ENCODE data around the gene IRF2BP1. TPM values are rescaled to one million over a fixed set of nuclear protein-coding genes. Genes with fewer than 3 reads are reported as not detected.

IRF2BP1 gene
- total RNA-seq, 1 donor from 2014 or later, result 18.8 TPM

DNA sequence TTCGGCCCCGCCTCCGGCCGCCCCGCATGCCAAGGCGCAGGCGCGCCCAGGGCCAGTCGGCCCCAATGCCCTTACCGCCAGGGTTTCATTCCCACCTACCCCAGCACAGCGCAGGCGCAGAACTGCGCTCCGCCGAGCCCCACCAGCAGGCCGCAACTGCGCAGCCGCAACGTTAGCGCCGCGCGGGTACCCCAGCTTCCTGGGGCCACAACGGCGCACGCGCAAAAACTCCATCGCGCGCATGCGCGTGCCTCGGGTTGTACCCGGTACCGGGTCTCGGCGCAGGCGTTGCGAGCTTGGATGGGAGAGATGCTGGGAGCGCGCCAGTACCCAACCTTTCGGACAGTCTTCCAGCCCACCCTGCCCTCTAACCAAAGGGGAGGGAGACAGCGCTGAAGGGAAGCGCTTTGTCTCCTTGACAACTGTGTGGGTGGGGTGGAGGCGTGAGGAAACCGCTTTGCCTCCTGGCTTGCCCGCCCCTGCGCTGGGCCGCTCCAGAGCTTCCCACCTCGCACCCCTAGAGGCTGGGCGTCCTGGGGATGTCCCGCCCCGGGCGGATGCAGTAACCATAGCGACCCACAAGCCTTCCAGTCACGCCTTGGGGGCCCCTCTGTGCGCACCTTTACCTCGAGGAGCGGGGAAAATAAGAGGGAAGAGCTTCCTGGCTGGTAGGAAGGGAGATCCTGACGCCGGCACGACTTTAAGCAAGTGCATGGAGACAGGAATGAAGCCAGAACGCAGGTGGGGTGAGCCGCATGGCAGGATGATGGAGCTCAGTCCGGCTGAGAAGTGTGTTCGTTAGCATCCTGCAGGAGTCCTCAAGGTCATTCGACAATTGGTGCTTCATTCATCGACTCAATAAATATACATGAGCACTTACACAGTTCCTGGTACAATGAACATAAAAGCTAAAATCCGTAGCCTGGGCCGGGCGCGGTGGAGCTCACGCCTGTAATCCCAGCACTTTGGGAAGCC is 17.0 kb upstream of the IRF2BP1 start:
- Histone ChIP-seq H3K4me1 (ENCODE audit: insufficient read depth, low read length) (peaks cover 9% of the 10 kb centered on the region), H2AFZ (ENCODE audit: low read depth, low read length) (peak overlapping the region; percentile 98), H3K4me2 (ENCODE audit: low read length) (peak overlapping the region; percentile 100), H3K4me3 (ENCODE audit: insufficient read depth, low read depth, low read length) (peak overlapping the region; percentile 84), H4K20me1 (ENCODE audit: insufficient read depth, low read length) (peaks cover 14% of the 10 kb centered on the region), H3K9ac (ENCODE audit: low read length) (peak overlapping the region; percentile 68), H3K79me2 (ENCODE audit: insufficient read depth, low read length) (peaks cover 4% of the 10 kb centered on the region), H3K9me3 (ENCODE audit: insufficient read depth, low read depth, low read length) (no peaks in the 10 kb centered on the region), H3K27ac (ENCODE audit: low read depth, low read length) (peak overlapping the region; percentile 24), H3K27me3 (ENCODE audit: insufficient read depth, low read length) (no peaks in the 10 kb centered on the region), H3K36me3 (ENCODE audit: insufficient read depth, low read length) (no peaks in the 10 kb centered on the region)
- FAIRE-seq, result no peak
- peaks cover 2% of the 10 kb centered on the region for H3K27me3 Mint-ChIP-seq (ENCODE audit: low read depth, unreplicated experiment)
- peak; percentile 76 for DNase-seq (ENCODE audit: low read depth)
- H3K4me3 Mint-ChIP-seq (ENCODE audit: unreplicated experiment), result peak overlapping the region; percentile 95
- H3K4me1 Mint-ChIP-seq (ENCODE audit: low read depth, unreplicated experiment), result peaks cover 10% of the 10 kb centered on the region
- no peaks in the 10 kb centered on the region for H3K9me3 Mint-ChIP-seq (ENCODE audit: unreplicated experiment)
- TF ChIP-seq EZH2 (IDR thresholded peaks at IDR 0.05; ENCODE audit: insufficient read depth, low read length) (no peak), CTCF (IDR thresholded peaks at IDR 0.05; ENCODE audit: insufficient read depth, low read depth, low read length) (peak; percentile 3)
- peak overlapping the region; percentile 47 for H3K27ac Mint-ChIP-seq (ENCODE audit: unreplicated experiment)
- peaks cover 11% of the 10 kb centered on the region for H3K36me3 Mint-ChIP-seq (ENCODE audit: low read depth, unreplicated experiment)

DNA sequence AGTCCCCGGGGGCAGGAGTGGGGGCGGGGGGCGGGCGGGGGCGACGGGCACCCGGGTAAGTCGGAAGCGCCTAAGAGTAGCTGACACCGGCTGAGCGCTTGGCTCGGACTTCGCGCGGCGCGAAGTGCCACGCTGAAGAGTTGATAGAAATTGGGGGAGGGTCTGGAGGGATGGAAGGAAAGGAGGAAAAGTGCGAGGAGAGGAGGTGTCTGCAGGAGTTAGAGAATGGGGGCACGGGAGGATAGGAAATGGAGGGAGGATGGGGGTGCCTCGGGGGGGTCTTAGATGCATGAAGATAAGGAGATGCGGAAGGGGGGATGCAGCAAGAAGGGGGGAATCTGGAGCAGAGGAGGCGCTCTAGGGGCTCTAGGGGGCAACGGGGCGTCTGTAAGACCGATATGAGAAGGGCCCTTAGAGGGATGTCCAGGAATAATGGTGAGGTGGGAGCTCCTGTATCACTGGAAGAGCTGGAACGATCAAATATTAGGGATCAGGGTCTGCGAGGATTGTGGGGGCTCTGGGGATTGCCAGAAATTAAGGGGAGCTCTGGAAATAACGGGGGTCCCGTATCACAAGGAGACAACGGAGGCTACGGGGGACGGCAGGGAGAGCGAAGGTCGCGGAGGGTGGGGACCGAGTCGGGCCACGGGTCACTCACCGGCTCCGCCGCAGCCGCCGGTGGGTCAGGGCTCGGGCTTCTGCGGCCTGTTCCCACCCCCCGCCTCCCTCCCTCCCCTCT is 16.1 kb upstream of the IRF2BP1 start, which contains the start of gene MYPOP:
Gene MYPOP (minus strand): TSS at position 702 of the 739 bp plus-strand sequence. CDS start 840 bp downstream, outside the sequence.
- no peaks in the 10 kb centered on the region for H3K9me3 ChIP-seq (ENCODE audit: insufficient read depth, low read depth, low read length)
- H3K27ac ChIP-seq (ENCODE audit: low read depth, low read length), result peak within 1 kb of the TSS; percentile 24
- peak within 1 kb of the TSS; percentile 84 for H3K4me3 ChIP-seq (ENCODE audit: insufficient read depth, low read depth, low read length)
- H2AFZ ChIP-seq (ENCODE audit: low read depth, low read length), result peak within 1 kb of the TSS; percentile 98
- DNase-seq (ENCODE audit: low read depth) (no peak), FAIRE-seq (no peak)
- H3K9me3 Mint-ChIP-seq (ENCODE audit: unreplicated experiment), result no peaks in the 10 kb centered on the region
- H3K27me3 ChIP-seq (ENCODE audit: insufficient read depth, low read length), result no peaks in the 10 kb centered on the region
- H3K4me1 Mint-ChIP-seq (ENCODE audit: low read depth, unreplicated experiment), result peaks cover 10% of the 10 kb centered on the region
- peaks cover 4% of the 10 kb centered on the region for H3K79me2 ChIP-seq (ENCODE audit: insufficient read depth, low read length)
- peaks cover 14% of the 10 kb centered on the region for H4K20me1 ChIP-seq (ENCODE audit: insufficient read depth, low read length)
- H3K4me2 ChIP-seq (ENCODE audit: low read length), result peak within 1 kb of the TSS; percentile 100
- no peaks in the 10 kb centered on the region for H3K36me3 ChIP-seq (ENCODE audit: insufficient read depth, low read length)
- TF ChIP-seq CTCF (IDR thresholded peaks at IDR 0.05; ENCODE audit: insufficient read depth, low read depth, low read length) (no peak), EZH2 (IDR thresholded peaks at IDR 0.05; ENCODE audit: insufficient read depth, low read length) (no peak)
- peak within 1 kb of the TSS; percentile 87 for H3K9ac ChIP-seq (ENCODE audit: low read length)
- peaks cover 2% of the 10 kb centered on the region for H3K27me3 Mint-ChIP-seq (ENCODE audit: low read depth, unreplicated experiment)
- H3K27ac Mint-ChIP-seq (ENCODE audit: unreplicated experiment), result peak within 1 kb of the TSS; percentile 62
- H3K36me3 Mint-ChIP-seq (ENCODE audit: low read depth, unreplicated experiment), result peaks cover 11% of the 10 kb centered on the region
- H3K4me1 ChIP-seq (ENCODE audit: insufficient read depth, low read length), result peaks cover 9% of the 10 kb centered on the region
- H3K4me3 Mint-ChIP-seq (ENCODE audit: unreplicated experiment), result peak within 1 kb of the TSS; percentile 95

Data from astrocyte (in vitro differentiated cells and primary cell).